Uterus (tissue), 4 donors: ENCODE data around the gene BCL2L1. TPM values are rescaled to one million over a fixed set of nuclear protein-coding genes. Genes with fewer than 3 reads are reported as not detected.

ENCODE experiments used
- DNase-seq, 2 donors: peaks; one replicate each; pipeline ENCODE4 v3.0.0-alpha.2; 2019 to 2020
- H3K27ac ChIP-seq, 2 donors: fragments of 200-600 bp; sonication (generic); 1 replicate in 1 of 2; 2 replicates in 1 of 2; pipeline ENCODE4 v1.5.1; 2016 to 2018
- H3K27me3 ChIP-seq, 2 donors: fragments of 200-600 bp; sonication (generic); one replicate each; pipeline ENCODE4 v1.5.1; 2018 to 2019; ENCODE audit warnings: control low read depth in 1 of 2
- H3K36me3 ChIP-seq, 2 donors: fragments of 200-600 bp; sonication (generic); one replicate each; pipeline ENCODE4 v1.5.1; 2019; ENCODE audit warnings: control low read depth in 1 of 2
- H3K4me1 ChIP-seq, 2 donors: fragments of 200-600 bp; sonication (generic); one replicate each; pipeline ENCODE4 v1.5.1; 2018 to 2019; ENCODE audit warnings: control low read depth in 1 of 2
- H3K4me3 ChIP-seq, 2 donors: fragments of 200-600 bp; sonication (generic); 1 replicate in 1 of 2; 2 replicates in 1 of 2; pipeline ENCODE4 v1.5.1; 2018 to 2019; ENCODE audit warnings: mild to moderate bottlenecking in 1 of 2
- H3K9me3 ChIP-seq, 2 donors: fragments of 200-600 bp; sonication (generic); one replicate each; pipeline ENCODE4 v1.5.1; 2019; ENCODE audit warnings: control low read depth in 1 of 2
- CTCF ChIP-seq, 4 experiments: fragments of 200-600 bp in 2 of 4; fragments of 450-650 bp in 2 of 4; sonication (generic) in 2 of 4; IDR thresholded peaks; one replicate each; pipeline ENCODE4 v1.5.1; 2016 to 2019; ENCODE audit warnings: antibody characterized with exemption in 4 of 4, mild to moderate bottlenecking in 2 of 4, moderate library complexity in 1 of 4
- POLR2A ChIP-seq, 2 donors: fragments of 450-650 bp; IDR thresholded peaks; one replicate each; pipeline ENCODE4 v1.6.1; 2016; ENCODE audit warnings: antibody characterized with exemption in 2 of 2, mild to moderate bottlenecking in 1 of 2, moderate library complexity in 1 of 2
- intact Hi-C: fragments of 100-400 bp; cut with DNase I; formaldehyde crosslinking; loops from one replicate; pipeline ENCODE4 v1.15.1; 2023; ENCODE audit warnings: low total_unique reads
- total RNA-seq, 4 donors: library from RNA; depleted of rRNA in 3 of 4; stranded (reverse); fragments of >200 nt in 3 of 4; gene quantifications; one replicate each; pipeline versions ENCODE4 v1.1.0 to v1.2.4, GENCODE V29; 2014 to 2023
- donor health status: DM: yes; HTN: yes; CAD: no.

The BCL2L1 gene
- total RNA-seq, 4 donors from 2014 or later: 35.0 to 113 (median 57.4) TPM

- TF ChIP-seq POLR2A (IDR thresholded peaks at IDR 0.05): no peak
- no peak for TF ChIP-seq CTCF (IDR thresholded peaks at IDR 0.05)
- Histone ChIP-seq H3K36me3 (no peaks in the 10 kb centered on the region), H3K27ac (no peak overlapping the region), H3K4me1 (peaks cover 0 to 4% of the 10 kb centered on the region in 2 donors), H3K4me3 (no peak overlapping the region), H3K9me3 (no peaks in the 10 kb centered on the region), H3K27me3 (no peaks in the 10 kb centered on the region)
- no peak for DNase-seq
- intact Hi-C loops: no loop called here
These were observed 30.9 kb downstream of the BCL2L1 start for GRCh38 chr20:31691646-31692275.

- no peak overlapping the region for H3K4me3 ChIP-seq
- peaks cover 0 to 4% of the 10 kb centered on the region in 2 donors for H3K4me1 ChIP-seq
- no peak overlapping the region for H3K27ac ChIP-seq
- TF ChIP-seq POLR2A (IDR thresholded peaks at IDR 0.05) (no peak), CTCF (IDR thresholded peaks at IDR 0.05) (no peak)
- no peaks in the 10 kb centered on the region for H3K27me3 ChIP-seq
- intact Hi-C loops: no loop called here
- H3K36me3 ChIP-seq: no peaks in the 10 kb centered on the region
- H3K9me3 ChIP-seq: no peaks in the 10 kb centered on the region
- DNase-seq: no peak
These were observed 32.5 kb downstream of the BCL2L1 start for GRCh38 chr20:31690124-31690666.

- Histone ChIP-seq H3K27ac (no peak overlapping the region), H3K9me3 (no peaks in the 10 kb centered on the region), H3K27me3 (no peaks in the 10 kb centered on the region), H3K36me3 (no peaks in the 10 kb centered on the region), H3K4me3 (no peak overlapping the region), H3K4me1 (no peaks in the 10 kb centered on the region)
- intact Hi-C loops: no loop called here
- DNase-seq: no peak
- TF ChIP-seq POLR2A (IDR thresholded peaks at IDR 0.05): no peak
- TF ChIP-seq CTCF (IDR thresholded peaks at IDR 0.05): no peak
These were observed 33.5 kb downstream of the BCL2L1 start for GRCh38 chr20:31689141-31689540.

GRCh38 chr20:31687777-31688176 lies 34.9 kb downstream of the BCL2L1 start:
- no peaks in the 10 kb centered on the region for H3K36me3 ChIP-seq
- H3K27ac ChIP-seq: no peak overlapping the region
- H3K4me3 ChIP-seq: no peak overlapping the region
- H3K9me3 ChIP-seq: no peaks in the 10 kb centered on the region
- intact Hi-C loops: no loop called here
- no peak for DNase-seq
- TF ChIP-seq CTCF (IDR thresholded peaks at IDR 0.05): no peak
- TF ChIP-seq POLR2A (IDR thresholded peaks at IDR 0.05): no peak
- H3K4me1 ChIP-seq: no peaks in the 10 kb centered on the region
- no peaks in the 10 kb centered on the region for H3K27me3 ChIP-seq

- Histone ChIP-seq H3K4me3 (no peak overlapping the region), H3K27me3 (no peaks in the 10 kb centered on the region), H3K4me1 (no peaks in the 10 kb centered on the region), H3K27ac (no peak overlapping the region), H3K9me3 (no peaks in the 10 kb centered on the region), H3K36me3 (no peaks in the 10 kb centered on the region)
- TF ChIP-seq CTCF (IDR thresholded peaks at IDR 0.05) (no peak), POLR2A (IDR thresholded peaks at IDR 0.05) (no peak)
- no peak for DNase-seq
- intact Hi-C loops: no loop called here
These were observed 36.6 kb downstream of the BCL2L1 start for GRCh38 chr20:31685853-31686643.
